ENCODE data around the gene MACF1.
"Not testable (repeated sequence)": the region's sequence is repeated elsewhere in the genome, so short reads cannot be mapped to it uniquely, and the experiment has no call there.

MACF1 gene, protein sequence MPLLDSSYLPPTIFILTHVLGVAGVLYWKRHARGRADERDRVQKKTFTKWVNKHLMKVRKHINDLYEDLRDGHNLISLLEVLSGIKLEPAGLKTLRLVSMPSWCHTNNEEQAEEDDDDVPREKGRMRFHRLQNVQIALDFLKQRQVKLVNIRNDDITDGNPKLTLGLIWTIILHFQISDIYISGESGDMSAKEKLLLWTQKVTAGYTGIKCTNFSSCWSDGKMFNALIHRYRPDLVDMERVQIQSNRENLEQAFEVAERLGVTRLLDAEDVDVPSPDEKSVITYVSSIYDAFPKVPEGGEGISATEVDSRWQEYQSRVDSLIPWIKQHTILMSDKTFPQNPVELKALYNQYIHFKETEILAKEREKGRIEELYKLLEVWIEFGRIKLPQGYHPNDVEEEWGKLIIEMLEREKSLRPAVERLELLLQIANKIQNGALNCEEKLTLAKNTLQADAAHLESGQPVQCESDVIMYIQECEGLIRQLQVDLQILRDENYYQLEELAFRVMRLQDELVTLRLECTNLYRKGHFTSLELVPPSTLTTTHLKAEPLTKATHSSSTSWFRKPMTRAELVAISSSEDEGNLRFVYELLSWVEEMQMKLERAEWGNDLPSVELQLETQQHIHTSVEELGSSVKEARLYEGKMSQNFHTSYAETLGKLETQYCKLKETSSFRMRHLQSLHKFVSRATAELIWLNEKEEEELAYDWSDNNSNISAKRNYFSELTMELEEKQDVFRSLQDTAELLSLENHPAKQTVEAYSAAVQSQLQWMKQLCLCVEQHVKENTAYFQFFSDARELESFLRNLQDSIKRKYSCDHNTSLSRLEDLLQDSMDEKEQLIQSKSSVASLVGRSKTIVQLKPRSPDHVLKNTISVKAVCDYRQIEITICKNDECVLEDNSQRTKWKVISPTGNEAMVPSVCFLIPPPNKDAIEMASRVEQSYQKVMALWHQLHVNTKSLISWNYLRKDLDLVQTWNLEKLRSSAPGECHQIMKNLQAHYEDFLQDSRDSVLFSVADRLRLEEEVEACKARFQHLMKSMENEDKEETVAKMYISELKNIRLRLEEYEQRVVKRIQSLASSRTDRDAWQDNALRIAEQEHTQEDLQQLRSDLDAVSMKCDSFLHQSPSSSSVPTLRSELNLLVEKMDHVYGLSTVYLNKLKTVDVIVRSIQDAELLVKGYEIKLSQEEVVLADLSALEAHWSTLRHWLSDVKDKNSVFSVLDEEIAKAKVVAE (N-terminal part only)

DNA sequence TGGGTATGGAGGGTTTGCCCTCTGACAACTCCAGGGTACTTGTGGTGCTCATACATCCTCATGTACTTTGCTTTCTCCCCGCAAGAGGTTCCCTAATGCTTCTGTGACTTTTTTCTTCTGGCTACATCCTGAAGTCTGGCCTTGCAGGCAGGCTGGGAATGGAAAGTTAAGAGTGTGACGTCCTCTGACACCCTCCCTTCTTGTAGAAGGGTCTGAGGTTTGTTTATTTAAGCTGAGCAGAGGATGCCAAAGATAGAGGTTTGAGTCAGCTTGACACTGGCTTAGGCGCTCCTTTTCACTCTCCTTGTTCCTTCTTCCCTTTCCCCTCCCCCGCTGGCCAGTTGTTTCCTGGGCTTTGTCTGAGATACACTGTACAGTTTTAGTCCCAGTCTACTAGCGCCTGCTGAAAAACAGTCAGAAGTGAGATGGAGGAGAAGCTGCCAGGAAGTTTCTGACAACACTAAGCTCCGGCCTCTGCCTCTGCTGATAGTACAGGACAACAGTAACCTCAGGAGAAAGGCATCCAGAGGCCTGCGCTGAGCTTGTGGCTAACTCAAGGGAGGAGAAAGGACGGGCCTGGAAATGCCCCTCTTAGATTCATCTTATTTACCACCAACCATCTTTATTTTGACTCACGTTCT is at the start of gene MACF1:
MACF1 (plus strand) TSS at position 255 of the 641 bp plus-strand sequence; CDS start at position 583, 328 bp downstream.
- DNase-seq = no peak

DNA sequence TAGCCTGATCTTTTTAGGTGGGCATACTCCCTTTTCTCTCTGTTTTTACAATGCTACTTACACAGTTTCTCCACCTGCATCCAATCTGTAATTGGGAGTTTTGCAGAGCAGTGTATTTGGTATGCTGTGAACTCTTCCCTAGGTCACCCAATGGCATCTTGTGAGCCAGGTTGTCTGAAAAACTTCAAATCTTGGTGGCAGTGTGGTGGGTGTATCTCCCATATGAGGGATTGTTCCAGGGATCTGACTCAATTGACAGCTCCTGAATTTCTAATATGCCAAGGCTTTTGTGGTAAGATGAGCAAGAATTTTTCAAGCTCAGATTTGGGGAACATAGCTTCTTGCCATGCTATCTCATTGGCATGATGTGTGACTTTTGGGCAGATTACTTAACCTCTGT is 47.2 kb upstream of the MACF1 start:
- no peak for DNase-seq

DNA sequence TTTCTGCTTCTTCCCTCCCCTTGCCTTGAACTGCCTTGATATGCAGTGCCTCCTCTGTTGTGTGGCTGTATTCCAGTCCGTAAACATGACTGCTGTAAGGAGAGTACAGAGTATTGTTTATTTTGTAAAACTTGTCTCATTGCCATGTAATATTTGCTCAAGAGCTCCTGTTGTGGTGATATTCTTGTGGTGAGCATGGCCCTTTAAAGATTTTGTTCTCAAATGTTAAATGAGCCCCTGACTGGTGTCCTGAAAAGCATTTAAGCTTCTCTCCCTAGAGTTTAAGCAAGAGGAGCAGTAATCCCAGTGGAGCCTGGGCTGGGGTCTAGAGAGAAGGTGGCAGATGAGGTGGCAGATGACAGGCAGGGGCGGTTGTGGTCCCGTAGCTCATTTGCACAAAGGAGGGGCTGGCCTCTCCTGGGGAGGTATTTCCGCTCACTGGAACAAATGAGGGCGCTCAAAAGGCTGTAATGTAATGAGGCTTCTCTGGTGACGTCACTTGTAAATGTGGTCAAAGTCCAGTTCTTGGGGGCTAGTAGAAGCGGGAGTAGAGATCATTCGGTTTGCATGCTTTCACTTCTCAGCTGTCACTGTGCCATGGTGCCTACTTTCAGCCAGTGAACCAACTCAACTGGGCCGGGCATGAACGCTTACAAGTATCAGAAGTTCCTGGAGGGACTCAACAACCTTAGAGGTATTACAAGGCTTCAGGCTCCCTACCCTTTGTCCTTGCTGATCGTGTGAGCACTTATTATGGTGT is 46.0 kb upstream of the MACF1 start:
- peak; percentile 98 to 99 for DNase-seq

DNA sequence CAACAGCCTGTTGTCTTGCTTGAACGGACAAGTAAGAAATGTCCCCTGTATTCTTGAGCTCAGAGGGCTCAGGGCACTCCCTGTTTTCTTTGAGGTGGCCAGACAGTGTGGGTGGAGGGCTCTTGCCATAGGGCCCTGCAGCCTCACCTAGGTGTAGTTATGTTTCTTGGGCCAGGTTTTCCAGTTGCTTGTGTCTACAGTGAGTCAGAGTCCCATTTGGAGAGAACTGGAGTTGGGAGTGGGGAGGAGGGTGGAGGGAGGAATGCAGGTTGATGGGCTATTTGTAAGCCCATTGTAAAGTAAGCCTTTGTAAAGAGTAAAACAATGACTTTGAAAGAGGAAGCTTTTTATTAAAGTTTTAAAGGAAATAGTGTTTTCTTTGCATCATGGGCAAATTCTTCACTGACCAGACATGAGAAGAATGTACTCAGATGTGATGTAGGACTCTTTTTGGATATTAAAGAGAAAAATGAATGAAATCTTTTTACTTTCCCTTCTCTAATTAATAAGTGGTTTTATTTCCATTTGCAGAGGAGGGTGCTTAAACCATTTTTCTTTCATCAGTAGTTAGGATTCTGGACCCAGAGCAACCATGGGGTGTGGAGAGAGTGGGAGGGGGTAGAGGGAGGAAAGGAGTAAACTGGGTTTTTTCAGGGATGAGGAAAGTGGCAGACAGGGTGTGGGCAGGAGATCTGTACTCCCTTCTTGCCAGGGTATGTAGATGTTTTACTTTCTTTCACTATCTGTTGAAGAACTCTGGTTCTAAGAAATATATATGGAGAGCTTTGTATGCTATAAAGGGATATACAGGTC is 45.1 kb upstream of the MACF1 start:
- peak in 1 of 2 experiments; percentile 34 for DNase-seq

DNA sequence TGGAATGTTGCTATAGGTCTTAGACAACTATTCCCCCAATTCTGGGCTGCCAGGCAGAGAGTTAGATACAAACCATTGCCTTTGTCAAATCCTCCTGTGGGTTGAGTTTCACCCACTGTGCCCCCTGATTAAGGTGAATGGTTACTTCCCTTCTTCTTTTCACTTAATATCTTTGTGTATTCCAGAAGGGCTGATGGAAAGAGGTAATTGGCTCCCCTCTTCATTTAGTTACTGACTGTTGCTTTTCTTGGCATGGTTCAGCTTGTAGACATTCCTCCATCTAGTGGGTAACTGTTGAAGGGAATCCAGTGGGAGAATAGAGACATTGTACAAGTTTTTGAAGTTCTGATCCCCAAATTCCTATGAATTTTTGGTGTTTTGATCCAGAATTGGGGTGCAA is 43.8 kb upstream of the MACF1 start:
- DNase-seq = no peak

DNA sequence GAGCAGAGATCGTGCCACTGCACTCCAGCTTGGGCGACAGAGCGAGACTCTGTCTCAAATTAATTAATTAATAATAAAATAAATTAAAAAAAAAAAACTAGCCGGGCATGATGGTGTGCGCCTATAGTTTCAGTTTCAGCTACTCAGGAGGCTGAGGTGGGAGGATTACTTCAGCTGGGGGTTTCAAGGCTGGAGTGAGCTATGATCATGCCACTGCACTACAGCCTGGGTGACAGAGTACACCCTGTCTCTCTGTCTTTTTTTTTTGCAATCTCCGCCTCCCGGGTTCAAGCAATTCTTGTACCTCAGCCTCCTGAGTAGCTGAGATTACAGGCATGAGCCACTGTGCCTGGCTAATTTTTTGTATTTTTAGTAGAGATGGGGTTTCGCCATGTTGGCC is 42.7 kb upstream of the MACF1 start:
- DNase-seq = not testable (repeated sequence)

DNA sequence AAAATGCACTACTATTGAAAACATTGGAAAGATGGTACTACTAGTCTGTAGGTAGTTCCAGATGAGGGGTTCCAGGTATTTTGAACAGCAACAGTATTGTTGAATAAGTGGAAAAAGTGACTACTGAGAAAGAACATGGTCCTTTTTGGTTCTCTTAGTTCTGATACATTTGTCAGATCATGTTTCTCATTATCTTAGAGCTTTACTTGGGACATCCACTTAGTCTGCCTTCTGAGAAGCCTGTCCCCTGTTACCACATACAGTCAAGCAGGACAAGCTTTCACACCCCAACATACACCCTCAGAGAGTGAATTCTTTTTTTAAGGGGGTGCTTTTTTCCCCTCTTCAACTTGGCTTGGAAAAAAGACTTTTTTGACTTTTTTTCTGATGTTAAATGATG is 41.0 kb upstream of the MACF1 start:
- no peak for DNase-seq

DNA sequence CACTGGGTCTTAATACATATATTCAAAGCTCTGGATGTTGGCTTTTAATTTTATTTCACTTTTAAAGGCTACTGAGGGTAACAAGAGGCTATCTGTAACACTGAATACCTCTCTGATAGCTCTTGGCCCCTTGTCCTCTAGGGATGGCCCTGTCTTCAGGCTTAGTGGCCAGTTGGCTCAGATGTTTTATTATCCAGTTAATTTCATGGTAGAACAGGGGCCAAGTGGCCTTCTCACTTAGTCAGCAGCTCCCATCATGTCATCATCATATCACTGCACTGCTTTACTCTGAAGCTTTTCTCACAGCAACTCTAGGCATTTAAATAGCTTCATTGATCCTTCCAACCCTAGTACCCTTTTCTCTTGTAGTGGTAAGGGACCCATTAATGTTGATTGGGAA is 40.2 kb upstream of the MACF1 start:
- no peak for DNase-seq

DNA sequence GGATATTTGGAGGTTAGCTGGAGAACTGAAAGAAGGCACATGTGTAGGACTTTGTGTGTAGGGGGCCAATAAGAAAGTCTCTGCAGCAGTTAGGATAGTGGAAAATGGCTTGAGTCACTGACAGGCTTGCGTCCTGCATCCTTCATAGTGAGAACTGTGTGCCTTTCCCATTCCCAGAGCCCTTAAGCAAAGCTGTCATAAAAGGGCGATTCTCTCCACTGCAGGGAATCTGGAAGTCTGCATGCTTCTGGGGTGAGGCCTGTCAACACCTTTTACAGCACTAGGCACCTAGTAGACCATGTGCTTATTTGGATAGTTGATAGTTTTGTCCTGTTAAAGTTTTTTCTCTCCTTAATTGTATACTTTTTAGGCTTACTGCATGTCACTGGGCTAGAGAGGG is 39.4 kb upstream of the MACF1 start:
- DNase-seq = no peak

DNA sequence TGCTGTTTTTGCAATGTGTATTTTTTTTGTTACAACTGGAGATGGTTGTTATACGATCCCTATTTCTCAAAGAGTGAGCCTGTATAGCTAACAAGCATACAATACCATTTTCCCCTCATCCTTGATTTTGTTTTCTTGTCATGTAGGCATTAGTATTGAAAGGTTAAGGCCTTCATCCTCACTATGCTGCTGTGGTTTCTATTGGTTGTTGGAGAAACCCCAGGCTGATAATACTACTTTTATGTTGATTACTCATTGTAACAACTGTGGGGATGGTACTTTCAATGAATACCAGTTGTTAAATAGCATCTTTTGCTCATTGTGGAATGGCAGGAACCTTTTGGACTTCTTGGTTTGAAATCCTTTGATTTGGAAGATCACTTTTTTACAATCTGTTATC is 39.0 kb upstream of the MACF1 start:
- no peak for DNase-seq

DNA sequence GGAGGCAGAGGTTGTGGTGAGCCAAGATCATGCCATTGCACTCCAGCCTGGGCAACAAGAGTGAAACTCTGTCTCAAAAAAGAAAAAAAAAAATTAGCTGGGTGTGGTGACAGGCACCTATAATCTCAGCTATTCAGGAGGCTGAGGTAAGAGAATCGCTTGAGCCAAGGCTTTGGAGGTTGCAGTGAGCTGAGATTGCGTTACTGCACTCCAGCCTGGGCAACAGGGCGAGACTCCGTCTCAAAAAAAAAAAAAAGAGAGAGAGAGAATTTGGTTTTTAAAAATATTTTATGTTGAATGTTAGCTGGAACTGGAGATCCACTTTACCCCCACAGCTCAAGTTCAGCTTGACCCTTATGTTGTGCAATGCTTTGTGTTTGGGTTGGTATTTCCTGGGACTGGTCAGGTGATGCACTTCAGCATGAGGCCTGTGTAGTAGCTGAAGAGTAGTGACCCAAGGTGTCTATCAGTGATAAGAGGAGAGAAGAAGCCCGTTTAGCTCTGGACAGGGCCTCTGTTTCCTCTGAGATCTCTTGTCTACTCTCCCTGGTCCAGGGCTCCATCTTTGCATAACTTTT is 36.8 kb upstream of the MACF1 start:
- no peak for DNase-seq

DNA sequence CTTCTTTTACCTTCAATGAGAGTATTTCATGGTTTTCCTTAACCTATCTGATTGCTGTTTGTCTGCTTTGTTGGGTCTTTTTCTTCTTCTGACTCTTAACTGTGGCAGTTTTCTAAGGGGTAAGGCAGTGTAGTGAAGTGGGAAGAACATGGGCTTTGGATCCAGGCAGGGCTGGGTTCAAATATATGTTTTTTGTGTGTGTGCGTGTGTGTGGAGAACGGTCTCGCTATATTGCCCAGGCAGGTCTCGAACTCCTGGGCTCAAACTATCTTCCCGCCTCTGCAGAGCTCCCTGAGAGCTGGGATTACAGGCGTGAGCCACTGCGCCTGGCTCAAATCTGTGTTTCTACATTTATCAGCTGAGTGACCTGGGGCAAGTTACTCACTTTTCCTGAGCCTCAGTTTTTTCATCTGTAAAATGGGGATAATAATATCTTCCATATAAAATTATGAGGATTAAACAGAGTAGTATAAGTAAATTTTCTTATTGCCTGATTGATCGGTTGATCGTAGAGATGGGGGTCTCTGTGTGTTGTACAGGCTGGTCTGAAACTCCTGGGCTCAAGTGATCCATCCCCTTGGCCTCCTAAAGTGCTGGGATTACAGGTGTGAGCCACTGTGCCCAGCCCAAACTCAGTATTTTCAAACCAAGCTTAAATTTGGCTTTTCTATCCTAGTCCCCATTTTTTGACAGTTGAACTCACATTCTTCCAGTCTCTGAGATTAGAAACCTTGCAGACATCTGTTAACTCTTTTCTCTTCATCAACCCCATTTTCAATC is 36.0 kb upstream of the MACF1 start:
- no peak for DNase-seq

DNA sequence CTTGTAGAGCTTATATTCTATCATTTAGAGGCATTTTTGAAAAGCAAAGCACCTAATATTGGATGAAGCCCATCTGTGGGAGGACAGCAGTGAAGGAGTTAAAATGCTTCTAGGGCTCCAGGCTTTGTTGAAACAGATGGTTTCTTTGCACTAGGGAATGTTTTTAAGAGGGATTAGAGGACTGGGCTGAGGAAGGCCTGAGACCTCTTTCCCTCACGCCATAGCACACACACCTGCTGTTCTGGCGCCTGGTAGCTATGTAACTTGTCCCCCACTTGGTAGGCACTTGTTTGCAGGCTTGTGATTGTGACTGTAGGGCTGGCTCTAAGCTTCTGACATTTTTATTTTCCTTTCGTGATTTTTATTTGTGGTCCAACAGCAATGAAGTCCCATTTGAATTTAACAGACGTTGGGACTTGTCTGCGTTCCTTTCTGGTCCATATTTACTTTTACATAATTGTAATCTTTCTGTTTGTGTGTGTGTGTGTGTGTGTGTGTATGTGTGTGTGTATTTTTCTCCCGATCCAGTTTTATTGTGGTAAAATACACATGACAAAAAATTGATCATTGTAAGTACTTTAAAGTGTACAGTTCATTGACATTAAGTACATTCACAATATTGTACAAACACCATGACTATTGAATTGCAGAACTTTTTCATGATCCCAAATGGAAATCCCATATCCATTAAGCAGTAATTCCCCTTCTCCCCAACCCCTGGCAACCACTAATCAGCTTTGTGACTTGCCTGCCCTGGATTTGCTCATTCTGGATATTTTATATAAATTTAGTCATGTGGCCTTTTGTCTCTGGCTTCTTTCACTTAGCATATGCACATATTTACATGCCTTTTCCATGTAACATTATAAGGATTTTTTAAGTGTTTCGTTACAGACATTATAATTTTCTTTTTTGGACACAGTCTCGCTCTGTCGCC is 33.5 kb upstream of the MACF1 start:
- DNase-seq = peak in 1 of 2 experiments; percentile 51

DNA sequence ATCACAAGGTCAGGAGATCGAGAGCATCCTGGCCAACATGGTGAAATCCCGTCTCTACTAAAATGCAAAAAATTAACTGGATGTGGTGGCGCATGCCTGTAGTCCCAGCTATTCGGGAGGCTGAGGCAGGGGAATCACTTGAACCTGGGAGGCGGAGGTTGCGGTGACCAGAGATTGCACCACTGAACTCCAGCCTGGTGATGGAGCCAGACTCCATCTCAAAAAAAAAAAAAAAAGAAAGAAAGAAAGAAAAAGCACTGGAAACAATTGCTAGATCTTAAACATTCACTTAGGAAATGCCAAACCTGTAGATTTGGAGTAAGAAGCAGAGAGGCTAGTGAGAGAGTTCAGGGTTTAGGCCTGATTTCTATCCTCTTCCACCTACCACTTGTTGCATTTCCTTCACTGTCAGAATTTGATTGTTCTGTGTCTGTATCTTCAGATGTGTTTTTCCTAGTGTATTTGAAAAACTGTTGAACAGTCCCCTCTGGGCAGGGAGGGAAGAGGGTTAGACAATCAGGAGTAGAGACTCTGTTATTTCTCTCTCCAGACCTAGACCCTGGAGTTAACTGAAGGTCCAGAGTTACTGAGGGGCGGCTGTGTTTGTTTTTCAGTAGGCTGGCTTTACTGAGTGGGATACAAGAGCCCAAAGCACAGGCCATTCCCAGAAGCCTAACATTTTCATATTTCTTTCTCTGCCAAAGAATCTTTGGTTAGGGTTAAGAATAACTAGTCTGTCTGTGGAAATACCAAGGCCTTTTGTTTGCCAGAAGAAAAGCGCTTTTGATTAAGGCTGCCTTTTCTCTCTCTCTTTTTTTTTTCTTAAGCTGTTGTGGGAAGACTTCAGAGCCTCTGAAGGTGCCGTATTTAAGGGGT is 31.1 kb upstream of the MACF1 start:
- DNase-seq = no peak

DNA sequence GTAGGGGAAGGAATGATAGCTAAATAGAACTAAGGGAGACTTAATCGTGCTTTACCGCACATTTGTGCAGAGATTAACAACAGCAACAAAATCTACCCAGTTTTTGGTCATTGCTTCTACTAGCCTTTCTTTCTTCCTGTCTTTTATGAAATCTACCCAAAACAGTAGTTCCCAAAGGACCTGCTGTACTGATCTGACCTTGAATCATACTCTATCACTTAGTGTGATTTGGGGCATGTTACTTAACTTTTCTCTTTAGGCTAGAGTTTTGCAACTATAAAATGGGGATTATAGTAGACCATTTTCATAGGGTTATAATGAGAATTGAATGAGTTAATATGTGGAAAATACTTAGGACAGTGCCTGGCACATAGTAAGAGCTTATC is 30.5 kb upstream of the MACF1 start:
- no peak for DNase-seq

DNA sequence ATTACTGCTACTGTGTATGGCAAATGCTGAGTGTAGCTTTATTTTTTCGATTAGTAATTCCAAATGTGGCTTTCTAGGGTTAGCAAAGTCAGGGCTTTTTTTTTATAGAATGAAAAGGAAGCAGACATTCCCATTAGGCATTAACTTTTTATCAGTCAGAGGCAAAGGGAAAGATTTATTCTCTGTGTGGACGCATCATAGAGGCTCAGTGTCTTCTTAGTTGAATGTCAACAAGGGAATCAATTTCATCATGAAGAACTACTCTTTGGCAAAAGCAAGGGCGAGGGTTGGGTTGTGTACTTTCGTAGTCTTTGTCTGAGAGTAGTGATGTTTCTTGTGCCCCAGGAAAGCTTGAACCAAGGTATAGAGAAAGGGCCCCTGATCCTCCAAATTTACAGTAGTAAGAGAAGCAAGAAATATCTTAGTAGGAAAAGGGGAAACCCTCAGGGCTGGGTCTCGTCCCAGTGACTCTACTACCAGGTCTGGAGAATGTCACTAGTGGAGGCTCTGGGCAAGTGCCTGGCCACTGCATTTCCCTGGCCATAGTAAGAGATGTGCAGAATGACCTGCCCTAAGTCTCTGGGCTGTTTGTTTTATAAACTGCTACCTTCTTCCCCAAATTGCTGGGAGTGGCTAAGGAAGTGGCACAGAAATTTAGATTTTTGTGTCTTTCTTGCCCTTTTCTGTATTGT is 30.0 kb upstream of the MACF1 start:
- DNase-seq = no peak

DNA sequence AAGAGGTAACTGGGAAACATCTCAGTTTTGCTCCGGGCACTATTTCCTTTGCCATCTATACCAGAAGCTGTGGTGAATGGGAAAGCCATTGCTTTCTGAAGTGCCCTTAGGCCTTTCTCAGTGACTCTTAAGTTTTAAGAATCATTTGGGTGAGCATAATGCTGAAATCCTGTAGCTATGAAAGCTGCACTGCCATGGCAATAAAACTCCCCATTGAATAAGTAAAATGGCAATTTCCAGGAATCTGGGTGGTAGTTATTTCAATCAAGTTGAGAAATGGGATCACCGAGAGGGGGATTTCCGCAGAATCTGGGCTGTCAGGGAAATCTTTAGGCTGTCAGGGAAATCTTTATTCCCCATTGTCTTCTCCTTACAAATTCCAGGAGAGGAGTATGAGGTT is 26.8 kb upstream of the MACF1 start:
- no peak for DNase-seq
